SK-N-SH treated with all-trans-retinoic acid at 6 μM for 48 hours (cell line): Measurements from ENCODE around the gene EVC.

ENCODE experiments used
- ATAC-seq: fragments of 200-7000 bp; cut with Tn5 transposase; 3 replicates; pipeline ENCODE4 v1.9.1; 2020; ENCODE audit warnings: mild to moderate bottlenecking, moderate library complexity
- ARNTL ChIP-seq: fragments of 450-650 bp; formaldehyde crosslinking; IDR thresholded peaks from 2 replicates; pipeline ENCODE4 v1.5.0; 2020; ENCODE audit warnings: low read depth, mild to moderate bottlenecking, moderate library complexity, borderline replicate concordance
- CSDC2 ChIP-seq: fragments of 250-450 bp; sonication (Bioruptor Pico); IDR thresholded peaks from 2 replicates; pipeline ENCODE4 v1.5.0; 2020; ENCODE audit warnings: mild to moderate bottlenecking, moderate library complexity
- GLIS3 ChIP-seq: fragments of 250-450 bp; sonication (Bioruptor Pico); IDR thresholded peaks from 2 replicates; pipeline ENCODE4 v1.5.0; 2020; ENCODE audit warnings: mild to moderate bottlenecking, moderate library complexity
- ISL1 ChIP-seq: fragments of 250-450 bp; sonication (Bioruptor Pico); IDR thresholded peaks from 2 replicates; pipeline ENCODE4 v2.1.2; 2022; ENCODE audit warnings: mild to moderate bottlenecking, moderate library complexity
- OSR1 ChIP-seq: fragments of 250-450 bp; sonication (Bioruptor Pico); IDR thresholded peaks from 2 replicates; pipeline ENCODE4 v1.8.0; 2022; ENCODE audit warnings: moderate library complexity, mild to moderate bottlenecking, inconsistent platforms
- PPARA ChIP-seq: fragments of 250-450 bp; sonication (Bioruptor Pico); IDR thresholded peaks from 2 replicates; pipeline ENCODE4 v1.5.0; 2020; ENCODE audit warnings: mild to moderate bottlenecking, borderline replicate concordance
- RARB ChIP-seq: fragments of 250-450 bp; sonication (Bioruptor Pico); IDR thresholded peaks from 2 replicates; pipeline ENCODE4 v1.8.0; 2021; ENCODE audit warnings: mild to moderate bottlenecking, moderate library complexity
- ZC3H10 ChIP-seq: fragments of 250-450 bp; sonication (Bioruptor Pico); IDR thresholded peaks from 2 replicates; pipeline ENCODE4 v1.5.1; 2021; ENCODE audit warnings: mild to moderate bottlenecking, moderate library complexity
- ZFP30 ChIP-seq: fragments of 450-650 bp; formaldehyde crosslinking; IDR thresholded peaks from 2 replicates; pipeline ENCODE4 v1.5.0; 2022; ENCODE audit warnings: mild to moderate bottlenecking, moderate library complexity
- ZNF565 ChIP-seq: fragments of 450-650 bp; formaldehyde crosslinking; conservative IDR thresholded peaks from 2 replicates; pipeline ENCODE4 v1.5.0; 2020; ENCODE audit warnings: low read depth, mild to moderate bottlenecking, moderate library complexity
- ZNF70 ChIP-seq: fragments of 450-650 bp; formaldehyde crosslinking; IDR thresholded peaks from 2 replicates; pipeline ENCODE4 v1.5.0; 2020; ENCODE audit warnings: mild to moderate bottlenecking, moderate library complexity
- TF ChIP-seq, protein P1 (sequence below): fragments of 250-450 bp; sonication (Bioruptor Pico); IDR thresholded peaks from 2 replicates; pipeline ENCODE4 v1.5.0; 2020; ENCODE audit warnings: mild to moderate bottlenecking, moderate library complexity
- TF ChIP-seq, protein P2 (sequence below): fragments of 250-450 bp; sonication (Bioruptor Pico); IDR thresholded peaks from 2 replicates; pipeline ENCODE4 v1.5.1; 2020; ENCODE audit warnings: low read depth, mild to moderate bottlenecking, moderate library complexity
- TF ChIP-seq, protein P3 (sequence below): fragments of 250-450 bp; sonication (Bioruptor Pico); IDR thresholded peaks from 2 replicates; pipeline ENCODE4 v1.8.0; 2020; ENCODE audit warnings: mild to moderate bottlenecking, moderate library complexity, borderline replicate concordance

The EVC gene

DNA sequence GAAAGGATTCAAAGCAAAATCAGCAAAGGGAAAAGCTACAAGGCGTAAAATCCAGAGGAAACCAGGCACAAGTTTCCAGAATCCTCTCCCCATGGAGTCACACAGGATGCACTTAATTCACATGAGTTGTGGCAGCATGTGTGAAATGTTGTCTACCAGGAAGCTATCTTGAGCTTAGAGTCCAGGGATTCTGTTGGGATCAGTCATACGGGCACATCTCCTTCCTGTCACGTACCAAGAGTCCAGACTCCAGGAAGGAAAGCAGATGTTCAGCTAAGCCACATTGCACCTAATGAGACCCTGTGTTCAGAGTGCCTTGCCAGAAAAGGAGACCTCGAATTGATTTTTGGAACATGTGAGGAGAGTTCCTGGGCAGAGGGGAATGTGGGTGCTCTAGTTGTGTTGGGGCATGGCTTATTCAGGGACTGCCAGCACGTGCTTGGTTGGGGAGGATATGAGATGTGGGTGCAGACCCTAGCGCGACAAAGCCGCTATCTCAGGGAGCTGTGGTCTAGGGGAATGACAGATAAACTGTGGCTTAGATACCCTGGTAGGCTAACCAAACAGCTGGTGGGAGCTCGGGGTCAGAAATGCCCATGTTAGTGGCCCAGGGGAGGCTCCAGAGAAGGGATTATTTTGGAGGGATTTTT is 70.0 kb downstream of the EVC start (continued):
- TF ChIP-seq, protein P1, sequence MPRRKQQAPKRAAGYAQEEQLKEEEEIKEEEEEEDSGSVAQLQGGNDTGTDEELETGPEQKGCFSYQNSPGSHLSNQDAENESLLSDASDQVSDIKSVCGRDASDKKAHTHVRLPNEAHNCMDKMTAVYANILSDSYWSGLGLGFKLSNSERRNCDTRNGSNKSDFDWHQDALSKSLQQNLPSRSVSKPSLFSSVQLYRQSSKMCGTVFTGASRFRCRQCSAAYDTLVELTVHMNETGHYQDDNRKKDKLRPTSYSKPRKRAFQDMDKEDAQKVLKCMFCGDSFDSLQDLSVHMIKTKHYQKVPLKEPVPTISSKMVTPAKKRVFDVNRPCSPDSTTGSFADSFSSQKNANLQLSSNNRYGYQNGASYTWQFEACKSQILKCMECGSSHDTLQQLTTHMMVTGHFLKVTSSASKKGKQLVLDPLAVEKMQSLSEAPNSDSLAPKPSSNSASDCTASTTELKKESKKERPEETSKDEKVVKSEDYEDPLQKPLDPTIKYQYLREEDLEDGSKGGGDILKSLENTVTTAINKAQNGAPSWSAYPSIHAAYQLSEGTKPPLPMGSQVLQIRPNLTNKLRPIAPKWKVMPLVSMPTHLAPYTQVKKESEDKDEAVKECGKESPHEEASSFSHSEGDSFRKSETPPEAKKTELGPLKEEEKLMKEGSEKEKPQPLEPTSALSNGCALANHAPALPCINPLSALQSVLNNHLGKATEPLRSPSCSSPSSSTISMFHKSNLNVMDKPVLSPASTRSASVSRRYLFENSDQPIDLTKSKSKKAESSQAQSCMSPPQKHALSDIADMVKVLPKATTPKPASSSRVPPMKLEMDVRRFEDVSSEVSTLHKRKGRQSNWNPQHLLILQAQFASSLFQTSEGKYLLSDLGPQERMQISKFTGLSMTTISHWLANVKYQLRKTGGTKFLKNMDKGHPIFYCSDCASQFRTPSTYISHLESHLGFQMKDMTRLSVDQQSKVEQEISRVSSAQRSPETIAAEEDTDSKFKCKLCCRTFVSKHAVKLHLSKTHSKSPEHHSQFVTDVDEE (CRISPR knock-in tag), result no peak

DNA sequence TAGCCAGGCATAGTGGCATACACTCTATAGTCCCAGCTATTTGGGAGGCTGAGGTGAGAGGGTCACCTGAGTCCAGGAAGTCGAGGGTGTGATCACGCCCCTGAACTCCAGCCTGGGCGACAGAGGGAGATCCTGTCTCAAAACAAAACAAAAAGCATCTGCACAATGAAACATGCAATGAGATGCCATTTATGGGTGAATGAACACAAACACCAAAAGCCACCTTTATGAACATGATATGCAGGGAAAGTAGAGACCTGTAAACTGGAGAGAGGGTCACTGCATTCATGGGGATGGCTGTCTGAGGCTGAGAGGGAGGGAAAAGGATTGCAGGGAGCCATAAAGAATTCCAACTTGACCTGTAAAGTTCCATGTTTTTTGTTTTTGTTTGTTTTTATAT is 70.7 kb downstream of the EVC start:
- no peak for TF ChIP-seq CSDC2
- TF ChIP-seq, protein P1 (CRISPR knock-in tag), result no peak
- TF ChIP-seq, all 23 proteins: peak for 0
- ATAC-seq, result no peak

DNA sequence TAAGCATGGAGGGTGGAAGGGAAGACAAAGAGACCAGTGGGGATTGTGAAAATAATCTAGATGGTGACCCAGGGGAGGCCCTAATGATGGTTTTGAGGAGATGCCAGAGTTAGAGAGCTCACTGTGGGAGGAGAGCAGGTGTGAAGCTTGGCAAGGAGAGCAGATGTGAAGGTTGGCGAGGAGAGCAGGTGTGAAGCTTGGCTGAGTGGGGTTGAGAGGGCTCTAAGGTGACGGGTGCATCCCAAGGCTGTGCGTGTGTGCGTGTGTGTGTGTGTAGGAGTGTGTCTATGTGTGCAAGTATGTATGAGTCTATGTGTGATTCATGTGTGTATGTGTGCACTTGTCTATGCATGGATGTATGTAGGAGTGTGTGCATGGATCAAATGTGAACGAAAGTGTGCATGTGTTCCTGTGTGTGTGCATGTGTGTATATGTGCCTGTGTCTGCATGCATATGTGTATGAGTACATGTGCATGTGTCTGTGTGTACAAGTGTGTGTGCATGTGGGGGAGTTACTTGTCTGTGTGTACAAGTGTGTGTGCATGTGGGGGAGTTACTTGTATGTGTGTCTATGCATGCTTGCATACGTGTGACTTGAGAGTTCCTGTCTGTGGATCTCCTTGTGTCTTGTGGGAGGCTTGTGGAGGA is 72.0 kb downstream of the EVC start:
- TF ChIP-seq ZC3H10 (CRISPR knock-in tag) (no peak), ZFP30 (no peak), ISL1 (CRISPR knock-in tag) (no peak)
- TF ChIP-seq, protein P2, sequence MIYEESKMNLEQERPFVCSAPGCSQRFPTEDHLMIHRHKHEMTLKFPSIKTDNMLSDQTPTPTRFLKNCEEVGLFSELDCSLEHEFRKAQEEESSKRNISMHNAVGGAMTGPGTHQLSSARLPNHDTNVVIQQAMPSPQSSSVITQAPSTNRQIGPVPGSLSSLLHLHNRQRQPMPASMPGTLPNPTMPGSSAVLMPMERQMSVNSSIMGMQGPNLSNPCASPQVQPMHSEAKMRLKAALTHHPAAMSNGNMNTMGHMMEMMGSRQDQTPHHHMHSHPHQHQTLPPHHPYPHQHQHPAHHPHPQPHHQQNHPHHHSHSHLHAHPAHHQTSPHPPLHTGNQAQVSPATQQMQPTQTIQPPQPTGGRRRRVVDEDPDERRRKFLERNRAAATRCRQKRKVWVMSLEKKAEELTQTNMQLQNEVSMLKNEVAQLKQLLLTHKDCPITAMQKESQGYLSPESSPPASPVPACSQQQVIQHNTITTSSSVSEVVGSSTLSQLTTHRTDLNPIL (CRISPR knock-in tag), result no peak

DNA sequence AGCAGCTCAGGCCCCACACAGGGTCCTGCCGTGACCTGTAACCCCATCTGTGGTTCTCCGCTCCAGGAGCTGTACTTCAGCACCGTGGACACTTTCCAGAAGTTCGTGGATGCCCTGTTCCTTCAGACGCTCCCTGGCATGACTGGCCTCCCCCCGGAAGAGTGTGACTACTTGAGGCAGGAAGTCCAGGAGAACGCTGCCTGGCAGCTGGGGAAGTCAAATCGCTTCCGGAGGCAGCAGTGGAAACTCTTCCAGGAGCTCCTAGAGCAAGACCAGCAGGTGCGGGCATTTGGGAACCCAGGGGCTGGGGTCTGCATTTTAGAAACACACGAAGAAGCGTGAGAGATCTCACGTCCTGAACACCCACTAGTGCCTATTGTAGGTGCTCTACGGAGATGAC is 72.5 kb downstream of the EVC start:
- TF ChIP-seq ZNF70, result no peak
- no peak for ATAC-seq

More for the DNA sequence above, 72.0 kb downstream of the EVC start:
- no peak for ATAC-seq

DNA sequence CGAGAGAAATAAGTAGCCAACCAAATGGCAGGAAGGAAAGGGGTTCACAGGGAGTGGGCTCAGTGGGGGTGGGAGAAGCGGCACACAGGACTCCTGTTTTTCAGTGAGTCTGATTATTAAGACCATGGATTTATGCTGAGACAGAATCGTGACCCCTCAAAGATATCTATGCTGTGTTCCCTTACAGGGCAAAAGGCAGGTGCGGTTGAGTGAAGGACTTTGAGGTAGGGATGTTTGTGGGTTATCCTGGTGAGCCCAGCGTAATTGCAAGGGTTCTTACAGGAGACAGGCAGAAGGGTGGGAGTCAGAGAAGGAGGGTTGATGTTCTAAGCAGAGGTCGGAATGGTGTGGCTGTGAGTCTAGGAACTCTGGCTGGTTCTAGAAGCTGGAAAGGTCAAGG is 73.0 kb downstream of the EVC start:
- no peak for ATAC-seq
- no peak for TF ChIP-seq ZFP30
- no peak for TF ChIP-seq PPARA (CRISPR knock-in tag)
- no peak for TF ChIP-seq ZC3H10 (CRISPR knock-in tag)
- TF ChIP-seq CSDC2, result no peak
- TF ChIP-seq, protein P3, sequence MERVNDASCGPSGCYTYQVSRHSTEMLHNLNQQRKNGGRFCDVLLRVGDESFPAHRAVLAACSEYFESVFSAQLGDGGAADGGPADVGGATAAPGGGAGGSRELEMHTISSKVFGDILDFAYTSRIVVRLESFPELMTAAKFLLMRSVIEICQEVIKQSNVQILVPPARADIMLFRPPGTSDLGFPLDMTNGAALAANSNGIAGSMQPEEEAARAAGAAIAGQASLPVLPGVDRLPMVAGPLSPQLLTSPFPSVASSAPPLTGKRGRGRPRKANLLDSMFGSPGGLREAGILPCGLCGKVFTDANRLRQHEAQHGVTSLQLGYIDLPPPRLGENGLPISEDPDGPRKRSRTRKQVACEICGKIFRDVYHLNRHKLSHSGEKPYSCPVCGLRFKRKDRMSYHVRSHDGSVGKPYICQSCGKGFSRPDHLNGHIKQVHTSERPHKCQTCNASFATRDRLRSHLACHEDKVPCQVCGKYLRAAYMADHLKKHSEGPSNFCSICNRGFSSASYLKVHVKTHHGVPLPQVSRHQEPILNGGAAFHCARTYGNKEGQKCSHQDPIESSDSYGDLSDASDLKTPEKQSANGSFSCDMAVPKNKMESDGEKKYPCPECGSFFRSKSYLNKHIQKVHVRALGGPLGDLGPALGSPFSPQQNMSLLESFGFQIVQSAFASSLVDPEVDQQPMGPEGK (CRISPR knock-in tag), result no peak
- no peak for TF ChIP-seq RARB (CRISPR knock-in tag)
- TF ChIP-seq GLIS3 (CRISPR knock-in tag), result no peak
- no peak for TF ChIP-seq ARNTL (CRISPR knock-in tag)
- no peak for TF ChIP-seq ISL1 (CRISPR knock-in tag)
- TF ChIP-seq OSR1, result no peak
- TF ChIP-seq ZNF565, result no peak
- TF ChIP-seq, all 23 proteins: peak for 0
